Astrocyte (in vitro differentiated cells and primary cell): ENCODE data around the gene TIGD2.

Source experiments
- EZH2 ChIP-seq: IDR thresholded peaks from 2 replicates; pipeline ENCODE4 v1.6.1; 2012; ENCODE audit warnings: mild to moderate bottlenecking, low read length, inconsistent platforms; ENCODE audit not compliant: insufficient read depth
- TF ChIP-seq, protein P1 (sequence below): IDR thresholded peaks from 2 replicates; pipeline ENCODE4 v1.5.1; 2011; ENCODE audit warnings: low read depth, mild to moderate bottlenecking, inconsistent platforms, low read length, moderate library complexity; ENCODE audit not compliant: insufficient read depth

DNA sequence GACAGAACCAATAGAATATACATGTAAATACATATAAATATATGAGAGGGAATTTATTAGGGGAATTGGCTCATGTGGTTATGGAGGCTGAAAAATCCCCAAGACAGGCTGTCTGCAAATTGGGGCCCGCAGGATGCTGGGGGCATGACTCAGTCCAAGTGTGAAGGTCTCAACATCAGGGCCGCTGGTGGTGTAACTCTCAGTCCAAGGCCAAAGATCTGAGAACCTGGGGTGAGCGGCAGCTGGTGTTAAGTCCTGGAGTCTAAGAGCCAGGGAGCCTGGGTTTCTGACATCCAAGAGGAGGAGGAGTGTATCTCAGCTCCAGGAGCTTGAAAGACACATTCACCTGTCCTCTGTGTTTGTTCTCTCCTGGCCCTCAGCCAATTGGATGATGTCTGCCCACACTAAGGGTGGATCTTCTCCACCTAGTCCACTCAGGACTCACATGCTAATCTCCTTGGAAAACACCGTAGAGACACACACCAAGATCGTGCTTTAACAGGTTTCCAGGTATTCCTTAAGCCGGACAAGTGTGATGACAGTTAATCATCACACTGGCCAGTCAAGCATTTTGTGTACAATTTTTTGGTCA, 28.9 kb downstream of the TIGD2 start:
- TF ChIP-seq, protein P1, sequence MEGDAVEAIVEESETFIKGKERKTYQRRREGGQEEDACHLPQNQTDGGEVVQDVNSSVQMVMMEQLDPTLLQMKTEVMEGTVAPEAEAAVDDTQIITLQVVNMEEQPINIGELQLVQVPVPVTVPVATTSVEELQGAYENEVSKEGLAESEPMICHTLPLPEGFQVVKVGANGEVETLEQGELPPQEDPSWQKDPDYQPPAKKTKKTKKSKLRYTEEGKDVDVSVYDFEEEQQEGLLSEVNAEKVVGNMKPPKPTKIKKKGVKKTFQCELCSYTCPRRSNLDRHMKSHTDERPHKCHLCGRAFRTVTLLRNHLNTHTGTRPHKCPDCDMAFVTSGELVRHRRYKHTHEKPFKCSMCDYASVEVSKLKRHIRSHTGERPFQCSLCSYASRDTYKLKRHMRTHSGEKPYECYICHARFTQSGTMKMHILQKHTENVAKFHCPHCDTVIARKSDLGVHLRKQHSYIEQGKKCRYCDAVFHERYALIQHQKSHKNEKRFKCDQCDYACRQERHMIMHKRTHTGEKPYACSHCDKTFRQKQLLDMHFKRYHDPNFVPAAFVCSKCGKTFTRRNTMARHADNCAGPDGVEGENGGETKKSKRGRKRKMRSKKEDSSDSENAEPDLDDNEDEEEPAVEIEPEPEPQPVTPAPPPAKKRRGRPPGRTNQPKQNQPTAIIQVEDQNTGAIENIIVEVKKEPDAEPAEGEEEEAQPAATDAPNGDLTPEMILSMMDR = no peak
- no peak for TF ChIP-seq EZH2
